SU-DHL-6 (cell line): ENCODE results near the gene LOXL1.

Experiments
- H2AFZ ChIP-seq: fragments of 200-600 bp; sonication (generic); 2 replicates; pipeline ENCODE4 v1.6.1; 2014; ENCODE audit warnings: low read depth, mild to moderate bottlenecking, moderate library complexity, mixed read lengths, antibody characterized with exemption, low read length; ENCODE audit not compliant: severe bottlenecking
- H3F3A ChIP-seq: fragments of 200-600 bp; shearing (Covaris generic); 2 replicates; pipeline ENCODE4 v1.6.0; 2016; ENCODE audit warnings: antibody characterized with exemption, mild to moderate bottlenecking; ENCODE audit not compliant: insufficient read depth
- H3K27ac ChIP-seq: fragments of 200-600 bp; sonication (generic); 2 replicates; pipeline ENCODE4 v1.5.1; 2016; ENCODE audit warnings: low read depth, mild to moderate bottlenecking, low read length, moderate library complexity, mixed read lengths
- H3K27me3 ChIP-seq: fragments of 200-600 bp; sonication (generic), shearing (Covaris generic); 2 replicates; pipeline ENCODE4 v1.6.0; 2014; ENCODE audit warnings: mild to moderate bottlenecking, low read length
- H3K36me3 ChIP-seq: fragments of 200-600 bp; sonication (generic); 2 replicates; pipeline ENCODE4 v1.6.1; 2014; ENCODE audit warnings: mild to moderate bottlenecking, low read length, mixed read lengths
- H3K4me2 ChIP-seq: fragments of 300-600, 200-600 bp; shearing (Covaris generic), sonication (generic); 2 replicates; pipeline ENCODE4 v1.6.0; 2014; ENCODE audit warnings: low read length, low read depth, mild to moderate bottlenecking; ENCODE audit not compliant: poor library complexity, severe bottlenecking
- H3K4me3 ChIP-seq: fragments of 200-600 bp; sonication (generic); 2 replicates; pipeline ENCODE4 v1.5.1; 2014; ENCODE audit warnings: antibody characterized with exemption, low read length, mild to moderate bottlenecking, mixed read lengths; ENCODE audit not compliant: insufficient read depth, poor library complexity, severe bottlenecking
- H3K79me2 ChIP-seq: fragments of 200-600 bp; sonication (generic); 2 replicates; pipeline ENCODE4 v1.6.1; 2014; ENCODE audit warnings: mild to moderate bottlenecking, low read length, moderate library complexity; ENCODE audit not compliant: insufficient read depth
- H3K9ac ChIP-seq: fragments of 200-600 bp; sonication (generic); 2 replicates; pipeline ENCODE4 v1.7.0; 2014; ENCODE audit warnings: mild to moderate bottlenecking, low read length
- H3K9me2 ChIP-seq: fragments of 200-600 bp; sonication (generic); replicated peaks from 2 replicates; pipeline ENCODE4 v1.6.1; 2014; ENCODE audit warnings: low read length; ENCODE audit not compliant: insufficient read depth
- H3K9me3 ChIP-seq: fragments of 200-600 bp; sonication (generic); 2 replicates; pipeline ENCODE4 v1.6.1; 2014; ENCODE audit warnings: low read length, mixed read lengths; ENCODE audit not compliant: insufficient read depth
- H4K20me1 ChIP-seq: fragments of 200-600 bp; sonication (generic); 2 replicates; pipeline ENCODE4 v1.6.1; 2014; ENCODE audit warnings: low read depth, mild to moderate bottlenecking, antibody characterized with exemption, low read length, moderate library complexity, mixed read lengths
- EZH2phosphoT487 ChIP-seq: fragments of 200-600 bp; sonication (generic), shearing (Covaris generic); conservative IDR thresholded peaks from 2 replicates; pipeline ENCODE4 v1.6.1; 2018; ENCODE audit warnings: mild to moderate bottlenecking, antibody characterized with exemption, low read length, moderate library complexity, mixed read lengths
- TF ChIP-seq, protein P1 (sequence below): fragments of 200-600 bp; sonication (generic); IDR thresholded peaks from one replicate; pipeline ENCODE4 v1.5.1; 2017; ENCODE audit warnings: antibody characterized with exemption, mild to moderate bottlenecking, low read length, moderate library complexity; ENCODE audit not compliant: insufficient read depth, poor library complexity, severe bottlenecking

The LOXL1 gene

DNA sequence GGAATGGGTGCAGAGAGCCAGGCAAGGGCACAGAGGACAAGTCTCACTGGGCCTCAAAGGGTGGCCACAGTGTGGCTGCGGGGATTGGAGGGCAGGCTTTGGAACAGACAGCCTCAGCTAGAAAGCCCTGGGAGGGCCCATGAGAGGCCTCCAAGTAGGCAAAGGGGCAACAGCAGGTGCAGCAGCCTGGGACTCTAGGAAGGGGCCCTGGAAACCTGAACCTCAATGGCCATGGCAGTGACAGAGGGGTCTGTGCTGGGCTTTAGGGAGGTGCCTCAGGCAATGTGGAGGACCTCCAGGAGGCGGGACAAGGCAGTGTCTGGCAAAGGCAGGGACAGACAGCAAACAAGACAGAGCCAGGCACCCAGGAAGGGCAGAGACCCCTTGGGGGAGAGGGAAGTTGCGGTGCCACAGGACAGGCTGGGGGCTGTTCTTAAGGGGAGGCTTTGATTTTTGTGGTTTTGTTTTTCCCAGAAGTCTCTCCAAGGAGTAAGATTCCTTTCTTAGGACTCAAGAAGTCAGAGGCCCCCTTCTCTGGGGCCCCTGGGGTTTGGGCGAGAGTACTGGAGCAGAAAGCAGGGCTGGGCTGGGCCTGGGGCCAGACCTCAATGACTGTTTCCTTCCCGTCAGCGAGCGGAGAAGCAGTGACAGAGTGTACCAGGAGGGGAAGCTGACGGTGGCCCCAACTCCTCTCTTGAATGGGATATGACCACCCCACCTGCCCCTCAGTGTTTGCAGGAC is 56.1 kb downstream of the LOXL1 start:
- no peaks in the 10 kb centered on the region for H3K9me3 ChIP-seq
- H3K27me3 ChIP-seq, result no peaks in the 10 kb centered on the region
- no peaks in the 10 kb centered on the region for H3K9me2 ChIP-seq
- no peak overlapping the region for H3K4me2 ChIP-seq
- no peak overlapping the region for H3K4me3 ChIP-seq
- H3K27ac ChIP-seq, result no peak overlapping the region
- H4K20me1 ChIP-seq, result no peaks in the 10 kb centered on the region
- no peak for TF ChIP-seq EZH2phosphoT487
- TF ChIP-seq, protein P1, sequence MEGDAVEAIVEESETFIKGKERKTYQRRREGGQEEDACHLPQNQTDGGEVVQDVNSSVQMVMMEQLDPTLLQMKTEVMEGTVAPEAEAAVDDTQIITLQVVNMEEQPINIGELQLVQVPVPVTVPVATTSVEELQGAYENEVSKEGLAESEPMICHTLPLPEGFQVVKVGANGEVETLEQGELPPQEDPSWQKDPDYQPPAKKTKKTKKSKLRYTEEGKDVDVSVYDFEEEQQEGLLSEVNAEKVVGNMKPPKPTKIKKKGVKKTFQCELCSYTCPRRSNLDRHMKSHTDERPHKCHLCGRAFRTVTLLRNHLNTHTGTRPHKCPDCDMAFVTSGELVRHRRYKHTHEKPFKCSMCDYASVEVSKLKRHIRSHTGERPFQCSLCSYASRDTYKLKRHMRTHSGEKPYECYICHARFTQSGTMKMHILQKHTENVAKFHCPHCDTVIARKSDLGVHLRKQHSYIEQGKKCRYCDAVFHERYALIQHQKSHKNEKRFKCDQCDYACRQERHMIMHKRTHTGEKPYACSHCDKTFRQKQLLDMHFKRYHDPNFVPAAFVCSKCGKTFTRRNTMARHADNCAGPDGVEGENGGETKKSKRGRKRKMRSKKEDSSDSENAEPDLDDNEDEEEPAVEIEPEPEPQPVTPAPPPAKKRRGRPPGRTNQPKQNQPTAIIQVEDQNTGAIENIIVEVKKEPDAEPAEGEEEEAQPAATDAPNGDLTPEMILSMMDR, result no peak
- H3K79me2 ChIP-seq, result no peaks in the 10 kb centered on the region
- H3K36me3 ChIP-seq, result no peaks in the 10 kb centered on the region
- no peak overlapping the region for H3K9ac ChIP-seq
- no peak overlapping the region for H2AFZ ChIP-seq
- H3F3A ChIP-seq, result no peaks in the 10 kb centered on the region

DNA sequence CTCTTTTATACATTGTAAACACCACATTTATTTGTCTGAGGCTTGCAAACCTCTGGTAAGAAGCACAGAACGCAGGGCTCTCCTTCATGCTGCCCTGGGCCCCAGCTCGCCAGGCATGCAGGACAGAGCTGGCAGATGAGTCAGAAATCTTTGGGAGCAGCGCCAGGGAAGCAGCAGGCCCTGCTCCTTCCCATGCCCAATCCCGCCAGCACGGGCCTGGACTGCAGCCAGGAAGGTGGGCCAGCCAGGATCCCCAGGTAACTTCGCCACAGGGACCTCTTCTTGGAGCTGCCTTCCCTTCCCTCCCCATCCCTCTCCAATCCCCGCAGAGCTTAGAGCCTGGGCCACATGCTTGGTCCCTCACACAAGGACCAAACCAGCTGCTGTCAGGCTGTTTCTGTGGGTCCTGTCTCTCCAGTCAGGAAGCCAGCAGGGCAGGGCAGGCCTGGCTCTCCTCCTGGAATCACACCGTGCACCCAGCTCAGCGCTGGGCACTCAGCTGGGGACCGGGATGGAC is 57.0 kb downstream of the LOXL1 start:
- no peak for TF ChIP-seq EZH2phosphoT487
- TF ChIP-seq, protein P1, result no peak
- Histone ChIP-seq H4K20me1 (no peaks in the 10 kb centered on the region), H3K4me2 (no peak overlapping the region), H3K9ac (no peak overlapping the region), H3K4me3 (no peak overlapping the region), H3K79me2 (no peaks in the 10 kb centered on the region), H3K9me3 (no peaks in the 10 kb centered on the region), H3K27me3 (no peaks in the 10 kb centered on the region), H3K9me2 (no peaks in the 10 kb centered on the region), H2AFZ (no peak overlapping the region), H3F3A (no peaks in the 10 kb centered on the region), H3K36me3 (no peaks in the 10 kb centered on the region), H3K27ac (no peak overlapping the region)

DNA sequence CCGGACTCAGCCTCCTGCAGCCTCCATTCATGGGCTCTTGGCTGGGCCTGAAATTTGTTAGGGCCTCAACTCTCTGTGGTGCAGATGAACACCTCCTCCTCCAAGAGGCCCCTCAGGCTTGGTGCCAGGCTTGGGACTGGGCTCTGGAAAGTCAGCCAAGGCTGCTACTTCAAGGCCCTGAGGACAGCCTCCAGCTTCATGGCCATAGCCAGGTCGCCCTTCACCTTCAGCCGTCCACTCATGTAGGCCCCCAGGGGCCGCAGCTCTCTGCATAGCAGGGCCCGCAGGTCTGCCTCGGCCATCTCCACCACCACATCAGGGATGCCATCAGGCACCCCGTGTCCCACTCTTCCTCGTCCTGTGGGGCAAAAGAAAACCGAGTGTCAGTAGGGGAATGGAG is 57.5 kb downstream of the LOXL1 start:
- Histone ChIP-seq H2AFZ (no peak overlapping the region), H3F3A (no peaks in the 10 kb centered on the region), H3K4me3 (no peak overlapping the region), H3K27me3 (no peaks in the 10 kb centered on the region), H3K9me2 (no peaks in the 10 kb centered on the region), H4K20me1 (no peaks in the 10 kb centered on the region), H3K79me2 (no peaks in the 10 kb centered on the region), H3K9ac (no peak overlapping the region), H3K36me3 (no peaks in the 10 kb centered on the region), H3K27ac (no peak overlapping the region), H3K9me3 (no peaks in the 10 kb centered on the region), H3K4me2 (no peak overlapping the region)
- TF ChIP-seq, protein P1, result no peak
- no peak for TF ChIP-seq EZH2phosphoT487
